Astrocyte (in vitro differentiated cells and primary cell): ENCODE results near the gene ZNF311. TPM values are rescaled to one million over a fixed set of nuclear protein-coding genes. Genes with fewer than 3 reads are reported as not detected.
A peak's percentile ranks its signal among the peaks of the same experiment; 100 is the strongest.

Experiments used
- DNase-seq: peaks from one replicate; pipeline ENCODE4 v3.0.0-alpha.2; 2010; ENCODE audit warnings: low read depth
- FAIRE-seq: peaks from 2 replicates; lab custom pipeline; 2011; peaks lifted over from hg19 to GRCh38; lab: Jason Lieb, UNC
- H2AFZ ChIP-seq: 2 replicates; pipeline ENCODE4 v1.6.0; 2012; ENCODE audit warnings: low read depth, low read length, inconsistent platforms
- H3K27ac ChIP-seq: 2 replicates; pipeline ENCODE4 v1.5.1; 2011; ENCODE audit warnings: low read depth, low read length, inconsistent platforms
- H3K27me3 ChIP-seq: 2 replicates; pipeline ENCODE4 v1.6.0; 2011; ENCODE audit warnings: low read length, inconsistent platforms; ENCODE audit not compliant: insufficient read depth
- H3K36me3 ChIP-seq: 2 replicates; pipeline ENCODE4 v1.5.1; 2011; ENCODE audit warnings: low read length, inconsistent platforms; ENCODE audit not compliant: insufficient read depth
- H3K4me1 ChIP-seq: 2 replicates; pipeline ENCODE4 v1.5.1; 2011; ENCODE audit warnings: low read length, inconsistent platforms; ENCODE audit not compliant: insufficient read depth
- H3K4me2 ChIP-seq: 2 replicates; pipeline ENCODE4 v1.6.0; 2012; ENCODE audit warnings: low read length, inconsistent platforms
- H3K4me3 ChIP-seq: 2 replicates; pipeline ENCODE4 v1.5.1; 2011; ENCODE audit warnings: low read depth, mild to moderate bottlenecking, low read length, inconsistent platforms; ENCODE audit not compliant: insufficient read depth
- H3K79me2 ChIP-seq: 2 replicates; pipeline ENCODE4 v1.6.0; 2012; ENCODE audit warnings: mild to moderate bottlenecking, low read length, inconsistent platforms; ENCODE audit not compliant: insufficient read depth
- H3K9ac ChIP-seq: 2 replicates; pipeline ENCODE4 v1.6.0; 2012; ENCODE audit warnings: mild to moderate bottlenecking, low read length, inconsistent platforms
- H3K9me3 ChIP-seq: 2 replicates; pipeline ENCODE4 v1.5.1; 2012; ENCODE audit warnings: low read depth, mild to moderate bottlenecking, low read length, inconsistent platforms; ENCODE audit not compliant: insufficient read depth
- H4K20me1 ChIP-seq: 2 replicates; pipeline ENCODE4 v1.6.0; 2012; ENCODE audit warnings: low read length, inconsistent platforms; ENCODE audit not compliant: insufficient read depth
- H3K27ac Mint-ChIP-seq: one replicate; pipeline ENCODE4 v1.8.0; 2021; ENCODE audit warnings: mild to moderate bottlenecking, mixed read lengths; ENCODE audit not compliant: unreplicated experiment
- H3K27me3 Mint-ChIP-seq: one replicate; pipeline ENCODE4 v1.8.0; 2021; ENCODE audit warnings: low read depth, mixed read lengths; ENCODE audit not compliant: unreplicated experiment
- H3K36me3 Mint-ChIP-seq: one replicate; pipeline ENCODE4 v1.8.0; 2021; ENCODE audit warnings: low read depth, mixed read lengths; ENCODE audit not compliant: unreplicated experiment
- H3K4me1 Mint-ChIP-seq: one replicate; pipeline ENCODE4 v1.8.0; 2021; ENCODE audit warnings: low read depth, mixed read lengths; ENCODE audit not compliant: unreplicated experiment
- H3K4me3 Mint-ChIP-seq: one replicate; pipeline ENCODE4 v1.8.0; 2021; ENCODE audit warnings: mild to moderate bottlenecking, moderate library complexity, mixed read lengths; ENCODE audit not compliant: unreplicated experiment
- H3K9me3 Mint-ChIP-seq: one replicate; pipeline ENCODE4 v1.8.0; 2021; ENCODE audit warnings: mild to moderate bottlenecking, mixed read lengths; ENCODE audit not compliant: unreplicated experiment
- EZH2 ChIP-seq: IDR thresholded peaks from 2 replicates; pipeline ENCODE4 v1.6.1; 2012; ENCODE audit warnings: mild to moderate bottlenecking, low read length, inconsistent platforms; ENCODE audit not compliant: insufficient read depth
- total RNA-seq: library from RNA; stranded (reverse); gene quantifications from 2 replicates; pipeline ENCODE4 v1.2.1, GENCODE V29; 2021
- TF ChIP-seq, protein P1 (sequence below): IDR thresholded peaks from 2 replicates; pipeline ENCODE4 v1.5.1; 2011; ENCODE audit warnings: low read depth, mild to moderate bottlenecking, inconsistent platforms, low read length, moderate library complexity; ENCODE audit not compliant: insufficient read depth

The ZNF311 gene
- total RNA-seq, 1 donor from 2014 or later = 1.7 TPM

GRCh38 chr6:28996844-28997510 lies 8.1 kb downstream of the ZNF311 start:
- FAIRE-seq (no peak), DNase-seq (no peak)
- Histone ChIP-seq H3K4me2 (no peak overlapping the region), H3K27me3 (no peaks in the 10 kb centered on the region), H3K27ac (no peak overlapping the region), H3K9ac (no peak overlapping the region), H3K4me1 (no peaks in the 10 kb centered on the region), H3K9me3 (peaks cover 16% of the 10 kb centered on the region), H3K79me2 (no peaks in the 10 kb centered on the region), H3K4me3 (no peak overlapping the region), H4K20me1 (no peaks in the 10 kb centered on the region), H2AFZ (no peak overlapping the region), H3K36me3 (peaks cover 2% of the 10 kb centered on the region)
- no peak overlapping the region for H3K27ac Mint-ChIP-seq
- no peak for TF ChIP-seq EZH2
- TF ChIP-seq, protein P1, sequence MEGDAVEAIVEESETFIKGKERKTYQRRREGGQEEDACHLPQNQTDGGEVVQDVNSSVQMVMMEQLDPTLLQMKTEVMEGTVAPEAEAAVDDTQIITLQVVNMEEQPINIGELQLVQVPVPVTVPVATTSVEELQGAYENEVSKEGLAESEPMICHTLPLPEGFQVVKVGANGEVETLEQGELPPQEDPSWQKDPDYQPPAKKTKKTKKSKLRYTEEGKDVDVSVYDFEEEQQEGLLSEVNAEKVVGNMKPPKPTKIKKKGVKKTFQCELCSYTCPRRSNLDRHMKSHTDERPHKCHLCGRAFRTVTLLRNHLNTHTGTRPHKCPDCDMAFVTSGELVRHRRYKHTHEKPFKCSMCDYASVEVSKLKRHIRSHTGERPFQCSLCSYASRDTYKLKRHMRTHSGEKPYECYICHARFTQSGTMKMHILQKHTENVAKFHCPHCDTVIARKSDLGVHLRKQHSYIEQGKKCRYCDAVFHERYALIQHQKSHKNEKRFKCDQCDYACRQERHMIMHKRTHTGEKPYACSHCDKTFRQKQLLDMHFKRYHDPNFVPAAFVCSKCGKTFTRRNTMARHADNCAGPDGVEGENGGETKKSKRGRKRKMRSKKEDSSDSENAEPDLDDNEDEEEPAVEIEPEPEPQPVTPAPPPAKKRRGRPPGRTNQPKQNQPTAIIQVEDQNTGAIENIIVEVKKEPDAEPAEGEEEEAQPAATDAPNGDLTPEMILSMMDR = no peak
- H3K27me3 Mint-ChIP-seq = no peaks in the 10 kb centered on the region
- no peak overlapping the region for H3K4me3 Mint-ChIP-seq
- peaks cover 15% of the 10 kb centered on the region for H3K9me3 Mint-ChIP-seq
- peaks cover 4% of the 10 kb centered on the region for H3K36me3 Mint-ChIP-seq
- no peaks in the 10 kb centered on the region for H3K4me1 Mint-ChIP-seq

- Histone ChIP-seq H2AFZ (no peak overlapping the region), H3K9me3 (peaks cover 16% of the 10 kb centered on the region), H3K36me3 (peaks cover 2% of the 10 kb centered on the region), H3K27ac (no peak overlapping the region), H3K4me3 (no peak overlapping the region), H3K27me3 (no peaks in the 10 kb centered on the region), H3K79me2 (no peaks in the 10 kb centered on the region), H3K4me1 (no peaks in the 10 kb centered on the region), H4K20me1 (no peaks in the 10 kb centered on the region), H3K9ac (no peak overlapping the region), H3K4me2 (no peak overlapping the region)
- Mint-ChIP-seq H3K27me3 (no peaks in the 10 kb centered on the region), H3K9me3 (peaks cover 15% of the 10 kb centered on the region), H3K36me3 (peaks cover 4% of the 10 kb centered on the region), H3K27ac (peak overlapping the region; percentile 75), H3K4me3 (peak overlapping the region; percentile 15), H3K4me1 (no peaks in the 10 kb centered on the region)
- TF ChIP-seq, protein P1 = no peak
- no peak for TF ChIP-seq EZH2
- FAIRE-seq (no peak), DNase-seq (no peak)
Observed at GRCh38 chr6:28995093-28995650, 9.9 kb downstream of the ZNF311 start.
